Stimulated activated CD8-positive, alpha-beta memory T cell treated with anti-CD3 and anti-CD28 coated beads, Interleukin-7, amount 100 ng/mL, for 24 hours (primary cell): Measurements from ENCODE around the gene FCHO2.

ENCODE experiments used
- DNase-seq: peaks from one replicate; pipeline ENCODE4 v3.0.0-alpha.2; 2020; ENCODE audit warnings: low read depth

Gene FCHO2

GRCh38 chr5:73030995-73031394, 75.2 kb downstream of the FCHO2 start:
- DNase-seq: no peak

GRCh38 chr5:73031839-73032238, 76.0 kb downstream of the FCHO2 start:
- DNase-seq: no peak

- no peak for DNase-seq
Measured at GRCh38 chr5:73032635-73033034, 76.8 kb downstream of the FCHO2 start.

GRCh38 chr5:73037545-73037944, 81.7 kb downstream of the FCHO2 start:
- DNase-seq: no peak

DNA sequence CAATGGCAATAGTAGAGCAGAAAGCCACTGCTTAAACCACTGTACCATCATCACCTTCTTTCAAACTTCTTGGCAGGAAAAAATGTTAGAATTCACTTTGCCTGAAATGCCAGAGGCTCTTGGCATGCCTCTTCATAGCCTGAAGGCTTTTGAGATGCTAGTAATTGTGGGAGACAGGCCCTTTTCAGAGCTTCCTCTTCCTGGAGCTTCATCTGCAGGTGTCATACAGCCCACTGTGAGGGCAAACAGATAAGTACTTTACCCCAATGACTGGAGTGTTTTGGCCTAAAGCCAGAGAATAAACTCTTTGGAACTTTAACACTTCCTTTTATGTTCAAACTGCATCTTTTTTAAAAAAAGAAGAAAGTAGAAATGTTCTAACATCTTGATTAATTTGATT, 83.2 kb downstream of the FCHO2 start:
- no peak for DNase-seq

GRCh38 chr5:73042993-73043392, 87.2 kb downstream of the FCHO2 start:
- no peak for DNase-seq

DNA sequence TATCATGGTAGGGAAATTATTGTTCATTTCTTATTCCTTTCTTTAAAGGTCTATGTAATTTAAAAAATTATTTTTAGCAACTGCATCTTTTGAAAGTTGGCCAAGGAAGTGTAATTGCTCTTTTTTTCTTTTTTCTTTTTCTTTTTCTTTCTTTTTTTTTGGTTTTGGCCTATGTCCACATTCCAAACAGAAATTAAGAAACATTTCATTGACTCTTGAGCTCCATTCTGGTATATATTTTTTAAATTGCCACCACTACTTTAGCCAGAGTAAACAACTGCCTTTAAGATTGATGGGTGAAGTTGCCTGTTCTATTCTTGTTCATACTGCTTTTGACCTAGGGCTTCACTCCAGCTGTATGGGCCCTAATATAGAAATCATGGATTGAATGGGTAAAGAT, 88.7 kb downstream of the FCHO2 start:
- no peak for DNase-seq

DNA sequence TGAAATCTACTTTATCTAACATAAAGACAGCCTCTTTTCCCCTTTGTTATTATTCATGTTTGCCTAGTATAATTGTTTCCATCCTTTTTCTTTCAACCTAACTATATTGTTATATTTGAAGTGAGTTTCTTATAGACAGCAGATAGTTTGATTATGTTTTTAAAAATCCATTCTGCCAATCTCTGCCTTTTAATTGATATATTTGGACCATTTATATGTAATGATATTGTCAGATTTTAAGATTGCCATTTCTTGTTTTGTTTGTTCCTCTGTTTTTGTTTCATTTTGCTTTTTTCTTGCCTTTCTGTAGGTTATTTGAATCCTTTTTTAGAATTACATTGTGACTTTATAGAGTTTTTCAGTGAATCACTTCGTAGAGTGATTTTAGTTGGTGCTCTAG, 89.8 kb downstream of the FCHO2 start:
- no peak for DNase-seq

DNA sequence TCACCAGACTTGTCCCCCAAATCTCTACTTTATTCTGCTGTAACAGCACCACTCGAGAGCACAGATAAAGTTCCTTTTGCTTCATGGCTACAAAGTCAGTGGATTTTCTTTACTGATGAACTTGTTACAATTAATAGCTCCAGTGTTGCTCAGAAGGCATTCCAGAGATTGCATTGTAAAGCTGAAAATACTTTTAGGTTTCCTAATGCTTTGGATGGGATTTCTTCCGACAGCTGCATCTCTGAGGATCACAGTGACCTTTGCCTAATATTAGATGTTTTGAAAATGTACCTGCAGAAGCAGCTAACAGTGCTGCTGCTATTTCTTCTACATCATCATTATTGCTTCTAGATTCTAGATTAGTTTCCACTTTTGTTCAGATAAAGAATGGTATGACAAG, 105.8 kb downstream of the FCHO2 start:
- no peak for DNase-seq

- DNase-seq: no peak
Measured at GRCh38 chr5:73066466-73066865, 110.6 kb downstream of the FCHO2 start.

DNA sequence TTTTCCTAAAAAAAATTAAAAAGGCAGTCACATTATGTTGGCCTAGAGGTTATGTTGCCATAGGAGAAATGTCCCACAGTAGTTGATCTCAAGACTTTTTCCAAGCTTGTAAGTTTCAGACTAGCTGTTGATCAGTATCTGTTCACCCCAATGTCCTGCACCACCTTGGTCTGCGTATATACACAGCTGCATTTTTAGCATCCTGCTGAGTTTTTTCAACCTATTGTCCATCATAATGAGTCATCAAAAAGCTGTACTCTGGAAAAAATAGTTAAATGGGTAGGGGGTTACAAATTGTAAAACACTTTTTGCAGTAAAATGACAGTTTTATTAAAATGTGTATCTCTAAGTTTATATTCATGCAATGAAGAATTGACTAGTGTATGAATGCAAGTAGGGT, 111.4 kb downstream of the FCHO2 start:
- DNase-seq: no peak

- DNase-seq: no peak
Measured at GRCh38 chr5:73081093-73081492, 125.3 kb downstream of the FCHO2 start.

- DNase-seq: no peak
Measured at GRCh38 chr5:73088026-73088425, 132.2 kb downstream of the FCHO2 start.

- DNase-seq: no peak
Measured at GRCh38 chr5:73093943-73094342, 138.1 kb downstream of the FCHO2 start.

DNA sequence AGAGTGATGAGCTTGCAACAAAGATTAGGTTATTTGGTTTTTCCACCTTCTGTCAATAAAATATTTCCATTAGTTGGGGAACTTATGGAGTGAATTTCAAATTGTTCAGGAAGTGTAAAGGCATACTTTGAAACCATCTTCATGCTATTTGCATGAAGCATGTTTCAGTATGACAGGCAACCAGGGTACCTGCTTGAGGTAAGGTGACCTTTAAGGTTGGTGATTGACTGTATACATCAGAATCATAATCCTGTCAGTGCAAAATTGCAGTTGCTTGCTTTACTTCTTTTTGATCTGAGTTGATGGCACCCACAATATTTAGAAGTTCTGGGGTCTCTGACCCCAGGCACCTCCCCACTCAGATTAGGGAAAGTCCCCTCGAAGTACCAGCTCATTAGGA, 138.6 kb downstream of the FCHO2 start:
- DNase-seq: no peak

DNA sequence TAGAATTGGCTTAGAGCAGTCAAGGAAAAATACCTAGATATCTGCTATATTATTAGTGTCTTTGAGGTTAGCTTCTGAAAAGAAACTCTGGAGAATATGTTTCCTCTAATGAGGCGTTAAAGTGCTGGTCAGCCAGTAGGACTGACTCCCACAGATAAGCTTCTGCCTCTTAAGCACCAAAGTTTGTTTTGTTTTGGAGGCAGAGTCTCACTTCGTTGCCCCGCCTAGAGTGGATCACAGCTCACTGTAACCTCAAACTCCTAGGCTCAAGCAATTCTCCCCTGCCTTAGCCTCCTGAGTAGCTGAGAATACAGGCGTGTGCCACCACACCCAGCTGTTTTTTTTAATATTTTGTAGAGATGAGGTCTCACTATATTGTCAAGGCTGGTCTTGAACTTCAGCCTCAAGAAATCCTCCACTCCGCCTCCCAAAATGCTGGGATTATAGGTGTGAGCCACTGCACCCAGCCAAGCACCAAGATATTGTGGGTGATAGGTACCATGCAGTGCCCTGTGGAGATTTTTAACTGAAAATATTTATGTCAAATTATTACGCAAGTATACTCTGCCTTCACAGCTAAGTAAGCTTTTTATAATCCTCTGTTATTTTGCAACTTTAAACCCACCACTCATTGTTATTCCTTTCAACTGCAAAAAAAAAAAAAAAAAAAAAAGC, 139.9 kb downstream of the FCHO2 start:
- DNase-seq: no peak

- no peak for DNase-seq
Measured at GRCh38 chr5:73096239-73096575, 140.4 kb downstream of the FCHO2 start.

DNA sequence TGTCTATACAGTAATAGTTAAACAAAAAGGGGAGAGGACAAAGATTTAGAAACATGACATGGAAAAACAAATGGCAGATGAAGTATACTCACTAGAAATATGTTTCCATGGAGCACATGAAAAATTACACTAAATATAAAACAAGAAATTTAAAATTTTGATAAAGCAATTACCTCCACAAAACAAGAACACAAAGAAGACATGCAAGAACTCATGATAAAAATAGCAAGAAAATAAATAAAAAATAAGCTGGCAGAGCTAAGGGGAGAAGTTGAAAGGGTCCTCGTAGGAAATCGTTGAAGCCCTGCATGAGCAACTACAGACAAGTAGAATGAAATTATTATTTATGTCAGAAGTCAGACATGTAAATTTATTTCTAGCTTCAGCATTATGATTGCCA, 141.9 kb downstream of the FCHO2 start:
- DNase-seq: no peak

DNA sequence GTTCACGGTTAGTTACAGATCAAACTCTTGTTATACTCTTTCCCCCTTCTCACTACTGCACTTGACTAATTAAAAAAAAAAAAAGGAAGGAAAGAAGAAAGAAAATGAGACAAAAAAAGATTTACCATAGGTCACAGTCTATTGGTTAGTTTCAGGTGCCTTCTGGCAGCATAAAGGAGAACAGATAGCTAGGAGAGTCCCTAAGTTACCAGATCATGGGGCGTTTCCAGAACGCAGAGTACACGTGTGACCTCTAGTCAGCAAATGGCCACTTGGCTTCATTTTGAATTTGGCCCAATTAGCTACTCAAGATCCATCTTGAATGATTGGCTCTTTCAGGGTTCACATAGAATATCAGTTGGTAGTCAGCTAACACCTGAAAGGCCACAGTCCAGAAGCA, 144.3 kb downstream of the FCHO2 start:
- DNase-seq: no peak

DNA sequence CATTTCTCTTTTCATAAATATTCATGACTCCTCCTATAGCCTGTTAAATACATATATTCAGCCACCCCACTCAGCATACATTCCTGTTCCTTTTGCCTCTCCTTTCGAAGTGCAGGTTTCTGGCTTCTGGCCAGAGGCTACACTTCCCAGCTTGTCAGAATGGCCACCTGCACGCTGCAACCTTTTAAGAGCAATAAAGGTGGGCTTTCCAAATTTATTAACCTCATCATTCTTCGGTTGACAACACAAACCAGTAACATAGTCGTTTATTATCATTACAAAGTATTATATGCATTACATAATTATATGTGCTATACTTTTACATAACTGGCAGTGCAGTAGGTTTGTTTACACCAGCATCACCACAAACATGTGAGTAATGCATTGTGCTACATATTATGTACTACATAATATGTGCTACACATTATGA, 148.0 kb downstream of the FCHO2 start:
- no peak for DNase-seq

DNA sequence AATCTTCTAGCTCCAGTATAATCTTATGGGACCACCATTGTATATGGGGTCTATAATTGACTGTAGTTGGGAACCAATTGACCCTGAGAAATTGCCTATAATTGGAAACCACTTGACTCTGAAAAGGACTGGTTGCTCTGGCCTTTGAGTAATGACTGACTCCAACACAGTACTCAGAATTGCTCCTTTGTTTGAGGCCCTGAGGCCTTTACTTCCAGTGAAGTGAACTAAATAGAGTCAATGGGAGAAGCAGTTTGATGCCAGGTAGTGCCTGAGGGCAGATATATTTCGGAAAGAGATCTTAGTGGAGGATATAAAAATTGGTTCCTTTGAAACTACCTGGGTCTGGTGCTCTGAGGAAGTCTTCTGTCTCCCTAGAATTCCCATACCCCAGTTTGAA, 148.5 kb downstream of the FCHO2 start:
- DNase-seq: no peak

- DNase-seq: no peak
Measured at GRCh38 chr5:73106335-73106734, 150.5 kb downstream of the FCHO2 start.

DNA sequence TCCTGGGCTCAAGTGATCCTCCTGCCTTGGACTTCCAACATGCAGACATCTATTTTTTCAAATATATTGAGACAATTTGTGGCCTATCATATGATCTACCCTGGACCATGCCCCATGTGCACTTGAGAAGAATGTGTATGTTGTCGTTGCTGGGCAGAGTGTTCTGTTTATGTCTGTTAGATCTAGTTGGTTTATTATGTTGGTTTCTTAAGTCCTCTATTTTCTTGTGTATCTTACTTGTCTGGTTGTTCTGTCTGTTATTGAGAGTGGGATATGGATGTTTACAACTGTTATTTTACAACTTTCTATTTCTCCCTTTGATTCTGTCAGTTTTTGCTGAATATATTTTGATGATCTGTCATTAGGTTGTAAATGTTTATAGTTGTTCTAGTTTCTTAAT, 154.3 kb downstream of the FCHO2 start:
- no peak for DNase-seq

- DNase-seq: no peak
Measured at GRCh38 chr5:73111536-73111935, 155.7 kb downstream of the FCHO2 start.

DNA sequence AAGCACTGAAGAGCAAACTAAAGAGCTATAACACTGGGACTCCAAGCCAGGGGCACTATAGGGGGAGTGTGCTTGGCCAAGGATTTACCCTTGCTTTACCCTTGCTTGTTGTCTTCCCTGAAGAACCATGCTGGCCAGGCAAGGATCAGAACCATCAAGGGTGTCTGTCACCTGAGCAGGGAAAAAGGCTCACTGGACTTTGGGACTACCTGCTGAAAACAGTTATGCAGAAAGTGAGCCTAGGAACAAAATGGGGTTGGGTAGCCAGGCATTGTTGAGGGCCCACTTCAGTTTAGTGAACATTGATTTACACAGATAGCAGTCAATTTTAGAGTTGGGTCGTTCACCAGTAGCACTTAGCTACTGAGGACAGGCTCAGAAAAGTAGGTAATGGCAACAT, 156.5 kb downstream of the FCHO2 start:
- DNase-seq: no peak
